ENCODE results near the gene SERTAD4.
"Not testable (repeated sequence)": the region's sequence is repeated elsewhere in the genome, so short reads cannot be mapped to it uniquely, and the experiment has no call there.

The SERTAD4 gene

DNA sequence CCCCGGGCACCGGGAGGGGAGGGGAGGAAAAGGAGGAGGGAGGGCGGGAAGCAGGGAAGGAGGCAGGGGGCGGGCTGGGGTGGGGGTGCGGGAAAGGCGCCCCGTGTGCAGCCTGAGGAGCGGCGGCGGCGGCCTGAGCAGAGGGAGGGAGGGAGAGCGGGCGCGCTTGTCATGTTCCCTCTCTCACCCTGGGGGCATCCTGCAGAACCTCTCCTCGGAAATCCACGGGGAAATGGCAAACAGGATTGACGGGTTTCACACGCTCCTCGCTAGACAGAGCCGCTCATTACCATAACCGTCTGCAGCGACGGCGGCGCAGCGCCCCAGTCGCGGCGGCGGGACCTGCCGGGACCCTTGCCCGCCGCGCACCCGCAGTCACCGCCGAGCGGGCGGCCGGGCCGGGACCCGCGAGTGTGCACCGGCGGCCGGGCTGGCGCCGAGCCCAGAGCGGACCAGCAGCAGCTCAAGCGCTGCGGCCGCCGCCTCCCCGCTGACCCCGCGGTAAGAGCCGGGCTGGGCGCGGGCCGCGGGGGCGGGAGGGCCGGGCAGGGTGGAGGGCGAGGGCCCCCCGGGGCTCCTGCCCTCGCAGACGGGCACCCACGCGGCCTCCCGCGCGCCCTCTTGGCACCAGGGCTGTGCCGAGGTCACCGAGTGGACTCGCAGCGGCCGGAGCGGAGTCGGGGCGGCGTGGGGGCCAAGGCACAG lies at the start of gene SERTAD4:
Gene SERTAD4, plus strand, starts transcription at position 286 of the 705 bp plus-strand sequence. CDS start 5,165 bp downstream, outside the sequence.
- DNase-seq (ENCODE audit: low read depth in 3 of 3): no peak

DNA sequence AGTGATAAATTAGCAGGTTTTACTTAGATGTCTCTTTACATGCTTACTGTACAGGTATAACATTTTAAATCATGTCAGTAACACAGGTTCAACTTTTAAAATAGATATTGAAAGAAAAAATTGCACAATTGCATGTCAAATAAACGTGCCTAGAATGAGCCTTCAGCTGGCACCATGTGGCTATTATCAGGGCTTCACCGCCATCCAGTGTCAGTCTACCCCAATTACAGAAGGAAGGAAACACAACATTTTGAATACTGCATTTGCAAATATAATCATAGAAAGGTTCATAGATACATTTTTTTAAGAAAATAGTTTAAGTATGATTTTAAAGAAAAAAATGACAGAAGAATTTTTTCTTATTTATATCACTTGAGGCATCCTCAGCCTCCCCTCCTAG lies 47.5 kb upstream of the SERTAD4 start:
- DNase-seq (ENCODE audit: low read depth in 3 of 3): no peak

- not testable (repeated sequence) for DNase-seq (ENCODE audit: low read depth in 3 of 3)
Measured at GRCh38 chr1:210187849-210188606, 44.6 kb upstream of the SERTAD4 start.

DNA sequence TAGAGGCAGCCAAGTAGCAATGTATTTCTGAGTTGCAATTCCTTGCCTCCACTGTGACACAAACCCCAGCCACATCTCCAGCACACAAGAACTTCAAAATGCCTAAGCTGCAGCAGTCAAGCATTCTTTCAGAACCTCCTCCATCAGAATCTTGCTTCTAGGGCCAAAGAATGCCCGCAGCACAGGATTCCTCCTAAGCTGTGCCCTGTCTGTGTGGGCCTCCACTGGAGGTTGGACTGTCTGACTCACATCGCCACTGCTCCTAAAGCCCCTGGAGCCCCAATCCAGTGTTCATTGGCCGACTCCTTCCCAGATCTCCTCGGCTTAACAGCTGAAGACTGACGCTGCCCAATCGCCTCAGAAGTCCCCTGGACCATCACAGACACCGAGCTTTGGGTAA lies 43.2 kb upstream of the SERTAD4 start:
- no peak for DNase-seq (ENCODE audit: low read depth in 3 of 3)

DNA sequence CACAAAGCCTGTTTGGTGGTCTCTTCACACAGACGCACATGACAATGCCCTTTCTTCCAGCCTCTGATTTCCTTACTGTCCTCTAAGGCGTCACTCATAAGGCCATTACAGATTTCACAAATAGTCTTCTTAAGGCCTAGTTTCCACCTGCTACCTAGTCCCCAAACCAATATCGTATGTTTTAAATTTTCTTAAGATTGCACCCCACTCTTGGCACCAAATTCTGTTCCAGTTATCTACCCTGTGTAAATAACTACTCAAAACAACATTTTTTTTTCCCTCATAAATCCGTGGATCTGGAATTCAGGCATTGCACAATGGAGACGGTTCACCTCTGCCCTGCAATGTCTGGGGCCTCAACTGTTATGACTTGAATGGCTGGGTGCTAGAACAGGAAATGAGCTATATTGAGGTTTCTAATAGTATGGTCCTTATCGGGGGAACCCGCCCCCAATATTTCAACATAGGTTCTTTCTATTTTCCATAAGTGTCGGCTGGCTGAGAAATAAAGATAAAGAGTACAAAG lies 36.9 kb upstream of the SERTAD4 start:
- DNase-seq (ENCODE audit: low read depth in 3 of 3): no peak

DNA sequence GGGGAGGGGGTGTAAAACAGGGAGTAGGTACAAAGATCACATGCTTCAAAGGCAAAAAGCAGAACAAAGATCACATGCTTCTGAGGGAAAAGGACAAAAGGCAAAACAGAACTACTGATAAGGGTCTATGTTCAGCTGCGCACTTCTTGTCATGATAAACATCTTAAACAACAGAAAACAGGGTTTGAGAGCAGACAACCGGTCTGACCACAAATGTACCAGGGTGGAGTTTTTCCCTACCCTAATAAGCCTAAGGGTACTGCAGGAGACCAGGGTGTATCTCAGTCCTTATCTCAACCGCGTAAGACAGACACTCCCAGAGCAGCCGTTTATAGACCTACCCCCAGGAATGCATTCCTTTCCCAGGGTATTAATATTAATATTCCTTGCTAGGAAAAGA lies 36.3 kb upstream of the SERTAD4 start:
- DNase-seq (ENCODE audit: low read depth in 3 of 3): not testable (repeated sequence)

- no peak for DNase-seq (ENCODE audit: low read depth in 3 of 3)
Measured at GRCh38 chr1:210198840-210199239, 33.8 kb upstream of the SERTAD4 start.

GRCh38 chr1:210200124-210200736 lies 32.4 kb upstream of the SERTAD4 start:
- no peak for DNase-seq (ENCODE audit: low read depth in 3 of 3)

- no peak for DNase-seq (ENCODE audit: low read depth in 3 of 3)
Measured at GRCh38 chr1:210201681-210202080, 30.9 kb upstream of the SERTAD4 start.

GRCh38 chr1:210207597-210208450 lies 24.8 kb upstream of the SERTAD4 start:
- no peak for DNase-seq (ENCODE audit: low read depth in 3 of 3)

- DNase-seq (ENCODE audit: low read depth in 3 of 3): no peak
Measured at GRCh38 chr1:210213335-210213734, 19.3 kb upstream of the SERTAD4 start.

DNA sequence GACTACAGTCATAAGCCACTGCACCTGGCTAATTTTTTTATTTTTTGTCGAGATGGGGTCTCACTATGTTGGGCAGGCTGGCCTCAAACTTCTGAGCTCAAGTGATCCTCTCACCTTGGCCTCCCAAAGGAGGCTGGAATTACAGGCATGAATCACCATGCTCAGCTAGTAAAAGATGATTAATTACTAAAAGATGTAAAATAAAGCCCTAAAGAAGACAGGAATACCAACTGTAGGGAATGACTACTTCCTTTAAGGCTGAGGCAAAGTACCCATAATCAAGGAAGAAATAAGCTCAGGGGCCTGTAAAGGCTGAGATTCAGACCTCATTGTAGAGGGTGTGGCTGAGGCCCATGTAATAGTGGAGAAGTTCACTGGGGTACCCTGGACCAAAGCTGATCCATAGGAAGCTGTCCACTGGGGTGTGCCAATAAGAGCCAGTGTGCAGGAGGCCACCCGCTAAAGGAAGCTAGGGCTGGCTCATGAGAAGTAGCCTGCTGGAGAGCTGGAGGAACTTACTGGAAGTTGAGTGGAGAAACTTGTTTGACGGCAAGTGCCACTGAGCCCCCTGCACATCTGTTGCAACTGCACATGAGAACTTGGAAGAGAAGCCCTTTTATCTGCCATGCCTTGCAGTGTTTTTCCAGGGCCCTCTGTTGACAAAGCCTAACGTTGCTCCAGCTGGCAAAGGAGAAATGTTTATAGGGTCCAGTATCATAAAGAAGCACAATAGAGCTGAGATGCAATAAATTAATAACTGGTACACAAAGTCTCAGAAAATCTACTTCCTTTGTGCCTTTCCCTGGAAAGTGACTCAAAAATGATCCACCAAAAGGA lies 17.8 kb upstream of the SERTAD4 start:
- DNase-seq (ENCODE audit: low read depth in 3 of 3): no peak

- DNase-seq (ENCODE audit: low read depth in 3 of 3): no peak
Measured at GRCh38 chr1:210217482-210217881, 15.1 kb upstream of the SERTAD4 start.

- no peak for DNase-seq (ENCODE audit: low read depth in 3 of 3)
Measured at GRCh38 chr1:210218047-210218446, 14.5 kb upstream of the SERTAD4 start.

- DNase-seq (ENCODE audit: low read depth in 3 of 3): no peak
Measured at GRCh38 chr1:210222340-210223006, 10.1 kb upstream of the SERTAD4 start.

DNA sequence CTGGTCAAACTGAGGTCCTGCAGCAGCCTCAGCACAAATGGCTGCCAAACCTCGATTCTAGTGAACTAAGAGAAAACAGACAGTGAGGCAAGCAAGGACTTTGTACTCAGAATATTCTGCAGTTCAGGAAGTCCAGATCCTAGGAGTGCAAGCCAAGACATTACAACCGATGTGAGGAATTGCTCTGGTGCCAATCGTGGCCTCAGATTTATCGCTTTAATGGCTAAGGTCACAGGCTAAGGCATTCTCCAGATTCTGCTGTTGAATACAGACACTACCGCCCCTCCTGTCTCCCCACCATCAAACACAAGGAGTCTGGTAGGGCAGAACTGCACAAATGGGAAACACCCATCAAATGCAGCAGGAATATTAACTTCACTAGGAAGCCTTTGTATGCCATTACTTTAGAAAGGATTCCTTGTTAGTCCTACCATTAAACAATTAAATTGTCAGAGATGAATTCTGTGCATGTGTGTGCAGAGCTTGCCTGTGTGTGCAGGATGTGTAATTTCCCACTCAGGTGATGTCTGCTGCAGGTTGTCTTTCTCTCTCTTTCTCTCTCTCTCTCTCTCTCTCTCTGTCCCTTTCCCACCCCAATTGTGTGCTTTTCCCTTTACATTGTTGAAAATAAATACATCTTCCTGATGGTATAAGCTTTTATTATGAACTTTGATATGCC lies 9.2 kb upstream of the SERTAD4 start:
- no peak for DNase-seq (ENCODE audit: low read depth in 3 of 3)

DNA sequence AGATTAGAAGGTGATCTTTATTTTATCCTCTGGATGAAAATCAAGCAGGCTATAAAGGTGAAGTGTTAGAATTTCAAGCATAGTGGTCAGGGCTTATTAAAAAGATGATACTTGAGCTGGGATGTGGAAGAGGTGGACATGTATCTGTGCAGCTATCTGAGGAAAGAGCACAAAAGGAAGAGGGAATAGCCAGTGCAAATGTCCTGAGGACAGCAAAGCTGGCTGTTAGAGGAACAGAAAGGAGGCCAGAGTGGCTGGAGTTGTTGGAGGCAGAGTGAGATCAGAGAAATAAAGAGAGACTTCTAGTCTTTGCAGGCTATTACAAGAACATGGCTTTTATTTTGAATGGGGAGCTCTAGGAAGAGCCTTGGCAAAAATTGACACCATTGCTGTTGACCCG lies 4.4 kb upstream of the SERTAD4 start:
- no peak for DNase-seq (ENCODE audit: low read depth in 3 of 3)

GRCh38 chr1:210230149-210230695 lies 2.4 kb upstream of the SERTAD4 start:
- DNase-seq (ENCODE audit: low read depth in 3 of 3): no peak

- no peak for DNase-seq (ENCODE audit: low read depth in 3 of 3)
Measured at GRCh38 chr1:210231846-210232510, 618 bp upstream of the SERTAD4 start.
